Spinal cord (tissue), 10 donors: ENCODE results near the gene C11orf86. TPM values are rescaled to one million over a fixed set of nuclear protein-coding genes. Genes with fewer than 3 reads are reported as not detected.

Source experiments
- DNase-seq, 6 donors: peaks; one replicate each; pipeline versions ENCODE4 v3.0.0 to v3.0.0-alpha.2; 2013 to 2015; ENCODE audit warnings: low spot score in 6 of 6, low read depth in 4 of 6
- H3K27ac ChIP-seq: one replicate; pipeline ENCODE4 v1.5.1; 2013; ENCODE audit warnings: low read depth, low read length, control low read depth
- H3K27me3 ChIP-seq: one replicate; pipeline ENCODE4 v1.6.1; 2013; ENCODE audit warnings: low read length; ENCODE audit not compliant: control insufficient read depth, insufficient read depth
- H3K36me3 ChIP-seq: one replicate; pipeline ENCODE4 v1.6.1; 2013; ENCODE audit warnings: low read length; ENCODE audit not compliant: control insufficient read depth, insufficient read depth
- H3K4me1 ChIP-seq: one replicate; pipeline ENCODE4 v1.6.1; 2013; ENCODE audit warnings: low read length; ENCODE audit not compliant: control insufficient read depth, insufficient read depth
- H3K4me3 ChIP-seq: one replicate; pipeline ENCODE4 v1.5.1; 2013; ENCODE audit warnings: low read depth, low read length, control low read depth
- H3K9me3 ChIP-seq: one replicate; pipeline ENCODE4 v1.6.1; 2013; ENCODE audit warnings: low read length; ENCODE audit not compliant: control insufficient read depth, insufficient read depth
- WGBS: methylation state at CpG from one replicate; pipeline ENCODE4 v1.1.5; 2013; ENCODE audit warnings: missing lambda C conversion rate; ENCODE audit not compliant: insufficient coverage; 5-methylcytosine and 5-hydroxymethylcytosine counted together
- polyA plus RNA-seq, 2 donors: library from polyadenylated mRNA; unstranded; fragments of 120-200 nt; gene quantifications; one replicate each; pipeline ENCODE4 v1.2.1, GENCODE V29; 2013; ENCODE audit not compliant: insufficient read length in 2 of 2
- total RNA-seq, 2 donors: library from RNA; depleted of rRNA in 1 of 2; stranded (reverse); fragments of 120-200 nt in 1 of 2; fragments of >200 nt in 1 of 2; gene quantifications; one replicate each; pipeline versions ENCODE4 v1.2.3 to v1.2.4, GENCODE V29; 2013 to 2014
- donor health status: healthy.

The C11orf86 gene
- total and polyA plus RNA-seq, 4 donors = 0.18 to 0.39 (median 0.29) TPM; not detected in 1

GRCh38 chr11:66962801-66963200 is 12.3 kb upstream of the C11orf86 start:
- H3K27ac ChIP-seq = no peak overlapping the region
- H3K9me3 ChIP-seq = no peaks in the 10 kb centered on the region
- no peaks in the 10 kb centered on the region for H3K36me3 ChIP-seq
- H3K4me1 ChIP-seq = peaks cover 6% of the 10 kb centered on the region
- no peaks in the 10 kb centered on the region for H3K27me3 ChIP-seq
- H3K4me3 ChIP-seq = no peak overlapping the region
- no CpG with 5 or more reads among the region's 5 CpGs for WGBS
- DNase-seq = no peak

GRCh38 chr11:66964495-66964894 is 10.6 kb upstream of the C11orf86 start:
- no peaks in the 10 kb centered on the region for H3K9me3 ChIP-seq
- no peak for DNase-seq

GRCh38 chr11:66966351-66966750 is 8.8 kb upstream of the C11orf86 start:
- DNase-seq = no peak
- Histone ChIP-seq H3K36me3 (no peaks in the 10 kb centered on the region), H3K4me1 (peaks cover 3% of the 10 kb centered on the region), H3K4me3 (no peak overlapping the region), H3K27me3 (no peaks in the 10 kb centered on the region), H3K9me3 (no peaks in the 10 kb centered on the region), H3K27ac (no peak overlapping the region)
- 82% methylated on average over 3 of the region's 5 CpGs for WGBS

More at GRCh38 chr11:66964495-66964894, 10.6 kb upstream of the C11orf86 start:
- H3K36me3 ChIP-seq = no peaks in the 10 kb centered on the region
- H3K4me1 ChIP-seq = no peaks in the 10 kb centered on the region
- no peak overlapping the region for H3K27ac ChIP-seq
- WGBS = 90% methylated on average over 1 of the region's 3 CpGs
- H3K4me3 ChIP-seq = no peak overlapping the region
- no peaks in the 10 kb centered on the region for H3K27me3 ChIP-seq

GRCh38 chr11:66967670-66968425 is 7.3 kb upstream of the C11orf86 start:
- 88% methylated on average over 3 of the region's 5 CpGs for WGBS

GRCh38 chr11:66969584-66970225 is 5.4 kb upstream of the C11orf86 start:
- Histone ChIP-seq H3K36me3 (no peaks in the 10 kb centered on the region), H3K27me3 (no peaks in the 10 kb centered on the region), H3K9me3 (no peaks in the 10 kb centered on the region), H3K27ac (no peak overlapping the region), H3K4me1 (peaks cover 13% of the 10 kb centered on the region), H3K4me3 (no peak overlapping the region)
- DNase-seq = no peak
- 100% methylated on average over 1 of the region's 6 CpGs for WGBS

More at GRCh38 chr11:66967670-66968425, 7.3 kb upstream of the C11orf86 start:
- Histone ChIP-seq H3K9me3 (no peaks in the 10 kb centered on the region), H3K27ac (no peak overlapping the region), H3K4me3 (no peak overlapping the region), H3K4me1 (peaks cover 3% of the 10 kb centered on the region), H3K36me3 (no peaks in the 10 kb centered on the region), H3K27me3 (no peaks in the 10 kb centered on the region)
- DNase-seq = no peak

- peak overlapping the region; percentile 7 for H3K27ac ChIP-seq
- H3K9me3 ChIP-seq = no peaks in the 10 kb centered on the region
- no peak for DNase-seq
- 87% methylated on average over 3 of the region's 4 CpGs for WGBS
- H3K4me3 ChIP-seq = no peak overlapping the region
- peaks cover 17% of the 10 kb centered on the region for H3K4me1 ChIP-seq
- no peaks in the 10 kb centered on the region for H3K36me3 ChIP-seq
- H3K27me3 ChIP-seq = no peaks in the 10 kb centered on the region
Measured at GRCh38 chr11:66970371-66970806, 4.7 kb upstream of the C11orf86 start.

GRCh38 chr11:66970807-66971442 is 4.2 kb upstream of the C11orf86 start:
- Histone ChIP-seq H3K36me3 (no peaks in the 10 kb centered on the region), H3K4me1 (peaks cover 19% of the 10 kb centered on the region), H3K4me3 (no peak overlapping the region), H3K27ac (peak overlapping the region; percentile 7), H3K9me3 (no peaks in the 10 kb centered on the region), H3K27me3 (no peaks in the 10 kb centered on the region)
- WGBS = 63% methylated on average over 3 of the region's 5 CpGs
- DNase-seq = peak in 1 of 6 donors; percentile 25

GRCh38 chr11:66971488-66971887 is 3.6 kb upstream of the C11orf86 start:
- Histone ChIP-seq H3K27me3 (no peaks in the 10 kb centered on the region), H3K27ac (no peak overlapping the region), H3K4me1 (peaks cover 21% of the 10 kb centered on the region), H3K9me3 (no peaks in the 10 kb centered on the region), H3K36me3 (no peaks in the 10 kb centered on the region), H3K4me3 (no peak overlapping the region)
- no peak for DNase-seq
- no CpG with 5 or more reads among the region's 2 CpGs for WGBS

GRCh38 chr11:66973956-66974580 is 1.0 kb upstream of the C11orf86 start:
- Histone ChIP-seq H3K4me1 (peaks cover 21% of the 10 kb centered on the region), H3K27ac (no peak overlapping the region), H3K4me3 (no peak overlapping the region), H3K9me3 (no peaks in the 10 kb centered on the region), H3K27me3 (no peaks in the 10 kb centered on the region), H3K36me3 (no peaks in the 10 kb centered on the region)
- WGBS = 61% methylated on average over 3 of the region's 8 CpGs
- peak in 2 of 6 donors; percentile 27 to 40 for DNase-seq
